HG03066 (cell line): ENCODE data around the gene KCTD17.

ENCODE experiments used
- ATAC-seq: cut with Tn5 transposase; IDR thresholded peaks from one replicate; pipeline ENCODE4 v1.9.1; 2021; ENCODE audit warnings: low read depth; ENCODE audit not compliant: unreplicated experiment

Gene KCTD17

DNA sequence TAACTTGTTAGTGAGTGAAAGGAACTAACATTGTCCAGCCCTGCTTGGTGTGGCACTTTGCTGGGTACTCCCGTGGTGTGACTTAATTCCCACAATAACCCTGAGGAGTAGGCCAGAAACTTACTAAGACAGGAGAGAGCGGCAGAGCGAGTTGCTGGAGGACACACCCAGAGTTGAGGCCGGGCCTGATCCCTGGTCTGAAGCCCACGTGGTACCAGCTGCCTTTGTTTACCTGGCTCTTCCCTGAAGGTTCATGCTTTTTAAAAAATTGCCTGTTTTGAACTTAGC, 31.4 kb upstream of the KCTD17 start:
- ATAC-seq: no peak

DNA sequence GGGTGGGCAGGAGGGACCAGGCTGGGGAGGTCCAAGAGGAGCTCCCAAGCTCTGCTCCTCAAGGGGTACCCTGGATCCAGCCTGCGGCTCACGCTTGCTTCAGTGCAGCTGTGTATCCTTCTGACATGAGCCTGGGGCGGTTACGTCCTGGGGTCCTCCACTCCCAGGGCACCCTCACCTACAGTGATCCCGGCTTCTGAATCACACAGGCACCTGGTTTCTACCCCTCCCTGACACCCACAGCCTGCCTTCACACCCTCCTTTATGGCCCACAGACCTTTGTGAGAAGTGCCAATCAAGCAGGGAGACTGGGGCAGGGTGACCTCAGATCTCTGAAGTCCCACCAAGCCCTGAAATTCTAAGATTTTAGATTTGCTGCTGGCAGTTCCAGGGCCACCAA, 30.5 kb upstream of the KCTD17 start:
- ATAC-seq: no peak

DNA sequence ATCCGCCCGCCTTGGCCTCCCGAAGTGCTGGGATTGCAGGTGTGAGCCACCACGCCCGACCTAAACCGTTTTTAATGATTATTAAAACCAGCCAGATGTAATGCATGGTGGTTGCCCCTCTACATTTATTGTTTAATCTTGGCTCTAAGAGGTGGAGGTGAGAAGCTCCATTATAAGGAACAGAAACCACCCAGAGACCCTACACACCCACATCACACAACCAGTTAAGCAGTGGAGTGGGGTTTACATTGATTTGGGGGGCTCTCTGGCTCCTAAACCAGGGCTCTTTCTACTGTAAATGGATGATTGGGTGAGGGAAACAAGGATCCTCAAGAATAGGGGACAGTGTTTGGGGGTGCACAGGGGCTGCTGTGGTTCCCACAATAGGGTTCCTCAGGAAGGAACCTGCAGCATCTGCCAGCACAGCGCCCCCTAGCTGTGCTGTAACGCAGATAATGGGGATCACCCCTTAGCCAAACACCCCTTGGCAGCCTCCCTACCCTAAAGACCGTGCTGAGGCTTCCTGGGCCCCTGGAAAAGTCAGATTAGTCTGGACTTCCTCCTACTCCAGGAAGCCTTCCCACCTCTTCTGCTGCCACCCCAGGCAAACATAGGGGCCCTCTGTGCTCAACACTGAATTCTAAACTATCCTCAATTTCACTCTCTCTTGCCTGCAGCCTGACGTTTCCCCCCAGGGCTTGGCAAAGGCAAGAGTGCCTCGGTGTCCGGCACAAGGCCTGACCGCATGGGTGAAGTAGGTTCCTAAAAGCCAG, 29.6 kb upstream of the KCTD17 start:
- no peak for ATAC-seq

DNA sequence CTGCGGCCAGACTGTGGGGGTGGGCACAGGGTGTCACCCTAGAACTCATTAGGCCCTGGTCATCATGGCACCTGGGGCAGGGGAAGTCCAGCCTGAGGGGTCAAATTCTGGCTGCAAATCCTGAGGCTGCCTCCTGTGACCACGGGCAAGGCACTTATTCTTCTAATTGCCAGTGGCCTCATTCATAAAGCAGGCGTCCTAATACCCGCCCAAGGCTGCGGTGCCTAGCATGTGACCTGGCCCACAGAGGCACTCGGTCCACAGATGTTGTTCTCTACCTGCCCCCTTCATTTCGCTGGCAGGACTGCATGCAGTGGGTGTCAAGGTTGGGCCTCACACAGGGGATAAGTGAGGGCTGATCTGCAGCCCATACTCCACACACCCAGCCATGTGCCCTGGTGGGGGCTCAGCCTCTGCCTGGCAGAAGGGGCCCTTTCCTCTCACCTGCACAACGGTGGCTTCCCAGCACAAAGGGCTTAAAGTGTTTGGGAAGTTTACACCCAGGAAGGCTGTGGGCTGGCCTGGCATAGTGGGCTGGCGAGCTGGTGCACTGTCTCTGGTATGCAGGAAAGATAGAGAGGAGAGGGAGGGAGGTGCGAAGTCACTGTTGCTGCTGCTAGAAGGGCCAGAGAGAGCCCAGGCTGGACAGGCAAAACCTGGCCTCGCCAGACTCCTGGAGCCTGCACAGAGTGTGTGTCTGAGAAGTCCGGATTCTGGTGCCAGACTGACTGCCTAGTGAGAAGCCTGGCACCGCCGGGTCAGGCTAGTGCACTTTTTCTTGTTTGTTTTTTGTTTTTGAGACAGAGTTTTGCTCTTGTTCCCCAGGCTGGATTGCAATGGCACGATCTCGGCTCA, 28.8 kb upstream of the KCTD17 start:
- ATAC-seq: no peak

DNA sequence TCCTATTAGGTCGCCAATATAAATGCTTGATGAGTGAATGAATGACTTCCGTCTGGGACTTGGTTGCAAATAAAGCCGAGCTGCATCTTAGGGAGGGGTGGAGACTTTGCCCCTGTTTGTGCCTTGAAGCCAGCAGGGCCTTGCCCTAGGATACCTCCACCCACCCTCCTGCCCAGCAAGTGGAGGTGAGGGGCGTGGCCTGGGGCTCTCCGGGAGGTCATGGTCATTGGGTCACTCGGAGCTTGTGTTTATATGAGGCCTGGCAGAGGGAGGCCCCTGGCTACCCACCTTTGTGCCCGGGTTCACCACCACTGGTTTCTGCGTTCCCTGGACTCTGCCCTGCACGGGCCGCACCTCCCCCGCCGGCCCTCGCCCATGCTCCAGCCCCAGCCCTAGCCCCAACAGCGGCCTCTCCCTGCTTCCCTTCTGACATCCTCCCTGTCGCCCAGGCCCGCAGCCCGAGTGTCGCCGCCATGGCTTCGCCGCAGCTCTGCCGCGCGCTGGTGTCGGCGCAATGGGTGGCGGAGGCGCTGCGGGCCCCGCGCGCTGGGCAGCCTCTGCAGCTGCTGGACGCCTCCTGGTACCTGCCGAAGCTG, 27.7 kb upstream of the KCTD17 start:
- no peak for ATAC-seq

DNA sequence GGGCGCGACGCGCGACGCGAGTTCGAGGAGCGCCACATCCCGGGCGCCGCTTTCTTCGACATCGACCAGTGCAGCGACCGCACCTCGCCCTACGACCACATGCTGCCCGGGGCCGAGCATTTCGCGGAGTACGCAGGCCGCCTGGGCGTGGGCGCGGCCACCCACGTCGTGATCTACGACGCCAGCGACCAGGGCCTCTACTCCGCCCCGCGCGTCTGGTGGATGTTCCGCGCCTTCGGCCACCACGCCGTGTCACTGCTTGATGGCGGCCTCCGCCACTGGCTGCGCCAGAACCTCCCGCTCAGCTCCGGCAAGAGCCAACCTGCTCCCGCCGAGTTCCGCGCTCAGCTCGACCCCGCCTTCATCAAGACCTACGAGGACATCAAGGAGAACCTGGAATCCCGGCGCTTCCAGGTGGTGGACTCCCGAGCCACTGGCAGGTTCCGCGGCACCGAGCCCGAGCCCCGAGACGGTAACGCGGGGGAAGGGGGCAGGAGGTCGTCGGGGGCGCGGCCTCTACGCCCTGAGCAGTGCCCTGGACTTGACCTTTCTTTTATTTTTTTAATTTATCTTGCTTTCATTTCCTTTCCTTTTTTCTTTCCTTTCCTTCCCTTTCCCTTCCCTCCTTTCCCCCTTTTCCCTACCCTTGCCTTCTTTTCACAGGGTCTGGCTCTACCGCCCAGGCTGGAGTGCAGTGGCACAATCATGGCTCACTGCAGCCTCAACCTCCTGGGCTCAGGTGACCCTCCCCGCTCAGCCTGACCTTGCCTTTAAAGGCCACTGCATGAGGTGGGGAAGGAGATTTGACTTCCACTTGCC, 27.0 kb upstream of the KCTD17 start:
- ATAC-seq: no peak

DNA sequence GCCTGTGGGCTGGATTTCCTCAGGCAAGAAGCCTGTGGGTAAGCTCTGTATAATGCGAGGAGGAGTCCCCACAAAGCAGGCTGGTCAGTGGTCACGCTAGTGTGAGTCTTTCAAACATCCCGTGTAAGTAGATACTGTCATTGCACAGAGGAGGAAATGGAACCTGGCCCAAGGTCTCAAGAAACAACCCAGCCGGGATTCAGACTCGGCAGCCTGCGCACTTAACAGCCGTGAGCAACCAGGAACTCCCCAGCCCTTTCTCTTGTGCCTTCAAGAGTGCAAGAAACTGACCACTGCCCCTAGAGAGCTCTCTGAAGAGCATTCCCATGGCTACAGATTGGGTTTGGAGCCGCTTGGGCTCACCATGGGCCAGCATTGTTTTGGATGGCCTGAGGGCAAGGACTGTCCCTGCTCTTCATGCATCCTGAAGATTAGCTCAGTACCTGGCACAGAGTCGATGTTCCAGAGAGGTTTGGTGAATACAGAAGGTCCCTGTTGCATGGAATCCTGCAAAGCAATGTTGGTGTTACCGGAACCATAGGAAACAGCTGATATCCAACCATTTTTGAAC, 26.0 kb upstream of the KCTD17 start:
- no peak for ATAC-seq

DNA sequence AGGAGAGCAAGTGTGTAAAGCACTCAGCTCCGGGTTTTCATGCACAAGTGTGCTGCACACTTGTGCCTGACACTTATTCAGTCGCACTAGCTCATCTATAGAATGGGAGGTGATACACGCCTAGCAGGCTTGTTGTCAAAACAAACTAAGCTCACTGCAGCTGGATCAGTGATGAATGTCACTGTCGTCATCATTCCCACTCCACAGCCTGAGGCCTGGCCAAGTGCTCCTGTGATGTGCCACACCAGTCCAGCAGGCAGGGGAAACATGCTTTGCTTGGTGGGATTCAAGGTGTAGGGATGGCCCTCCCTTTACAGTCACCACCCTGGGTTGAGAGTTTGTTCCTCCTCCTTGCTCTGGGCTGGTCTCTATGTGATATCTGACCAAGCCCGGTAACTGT, 25.2 kb upstream of the KCTD17 start:
- no peak for ATAC-seq

DNA sequence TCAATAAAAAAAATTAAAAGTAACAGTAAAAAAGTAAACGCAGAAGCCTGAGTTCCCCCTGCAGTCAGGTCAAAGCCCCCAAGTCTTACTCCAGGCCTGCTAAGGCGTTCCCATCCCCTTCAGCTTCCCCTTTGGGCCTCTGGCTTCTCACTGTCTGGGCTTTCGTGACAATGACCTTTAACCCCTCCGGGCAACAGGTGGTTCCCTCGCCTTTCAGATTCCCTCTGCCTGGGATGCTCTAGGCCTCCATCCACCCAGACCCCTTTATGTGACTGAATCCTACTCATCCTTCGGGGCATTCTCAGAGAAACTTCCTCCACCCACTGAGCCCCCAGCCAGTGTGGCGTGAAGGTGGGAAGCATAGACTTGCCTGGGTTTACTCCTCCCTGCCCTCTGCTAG, 24.0 kb upstream of the KCTD17 start:
- ATAC-seq: no peak

DNA sequence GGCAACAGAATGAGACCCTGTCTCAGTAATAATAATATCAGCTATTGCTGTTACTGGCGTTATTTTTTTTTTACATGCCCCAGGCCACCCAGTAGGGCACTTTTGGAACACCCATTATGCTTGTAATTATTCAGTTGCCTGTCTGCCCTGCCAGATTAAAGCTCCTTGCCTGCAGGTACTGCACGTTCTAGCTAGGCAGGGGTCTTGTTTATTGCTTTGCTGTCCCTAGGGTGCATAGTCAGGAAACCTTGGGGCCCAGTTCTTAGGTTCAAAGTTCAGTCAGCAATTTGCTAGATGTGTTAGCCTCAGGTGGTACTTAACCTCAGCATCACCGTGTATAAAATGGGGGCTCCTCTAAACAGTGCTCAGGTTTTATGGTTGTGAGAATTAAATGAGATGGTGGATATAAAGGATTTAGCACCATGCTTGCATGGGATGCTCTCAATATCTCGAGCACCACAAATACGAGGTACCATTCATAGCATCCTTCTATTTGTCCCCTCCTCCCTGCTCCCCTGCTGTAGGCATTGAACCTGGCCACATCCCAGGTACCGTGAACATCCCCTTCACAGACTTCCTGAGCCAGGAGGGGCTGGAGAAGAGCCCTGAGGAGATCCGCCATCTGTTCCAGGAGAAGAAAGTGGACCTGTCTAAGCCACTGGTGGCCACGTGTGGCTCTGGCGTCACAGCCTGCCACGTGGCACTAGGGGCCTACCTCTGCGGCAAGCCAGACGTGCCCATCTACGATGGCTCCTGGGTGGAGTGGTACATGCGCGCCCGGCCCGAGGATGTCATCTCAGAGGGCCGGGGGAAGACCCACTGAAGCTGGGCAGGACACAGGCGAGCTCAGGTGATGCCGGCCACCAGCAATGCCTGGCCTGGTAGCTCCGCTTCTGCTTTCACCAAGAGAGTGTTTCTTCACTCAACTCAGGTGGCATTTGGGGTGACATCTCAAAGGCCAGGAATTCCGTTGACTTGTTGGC, 22.6 kb upstream of the KCTD17 start:
- no peak for ATAC-seq

DNA sequence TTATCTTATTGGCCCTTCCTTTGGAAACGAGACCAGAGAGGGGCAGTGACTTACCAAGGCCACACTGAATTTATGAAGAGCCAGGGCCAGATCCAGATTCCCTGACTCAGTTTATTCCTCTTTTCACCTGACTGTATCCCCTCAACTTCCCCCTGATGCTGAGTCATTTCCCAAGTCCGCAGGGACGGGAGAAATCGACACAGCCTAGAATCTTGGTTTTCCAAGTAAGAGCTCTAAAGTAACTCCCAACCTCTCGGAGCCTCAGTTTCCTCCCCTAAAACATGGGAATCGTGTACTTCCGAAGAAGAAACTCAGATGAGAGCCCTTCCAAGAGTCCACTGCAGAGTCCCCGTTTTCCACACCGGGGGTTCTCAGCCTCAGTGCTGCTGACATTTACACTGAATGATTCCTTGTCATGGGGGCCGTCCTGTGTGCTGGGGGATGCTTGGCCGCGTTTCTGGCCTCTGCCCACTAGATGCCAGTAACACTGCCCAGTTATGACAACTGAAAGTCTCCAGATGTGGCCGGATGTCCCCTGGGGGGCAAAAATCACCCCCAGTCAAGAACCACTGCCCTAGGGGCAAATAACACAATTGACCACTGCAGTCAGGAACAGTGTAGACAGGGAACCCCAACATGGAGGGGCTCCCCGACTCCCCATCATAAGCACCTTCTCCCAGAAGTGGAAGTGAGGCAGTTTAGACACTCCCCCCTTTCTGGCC, 20.8 kb upstream of the KCTD17 start:
- ATAC-seq: no peak

DNA sequence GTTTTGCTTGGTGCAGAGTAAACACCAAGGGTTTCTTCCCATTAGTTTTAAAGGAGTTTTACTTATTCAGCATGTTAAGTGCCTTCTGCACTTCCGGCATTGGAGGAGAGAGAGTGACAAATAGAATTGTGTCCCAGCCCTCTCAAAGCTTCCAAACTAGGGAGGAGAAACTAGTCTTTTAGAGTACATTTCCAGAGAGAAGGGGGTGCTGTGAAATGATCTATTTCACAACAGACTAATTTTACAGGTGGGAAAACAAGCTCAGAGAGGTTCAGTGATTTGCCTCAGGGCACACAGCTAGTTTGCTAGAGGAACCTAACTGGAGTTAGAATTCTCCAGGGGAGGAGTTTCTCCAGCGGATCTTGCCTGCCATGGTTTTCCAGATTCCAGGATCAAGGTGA, 19.4 kb upstream of the KCTD17 start:
- ATAC-seq: no peak

DNA sequence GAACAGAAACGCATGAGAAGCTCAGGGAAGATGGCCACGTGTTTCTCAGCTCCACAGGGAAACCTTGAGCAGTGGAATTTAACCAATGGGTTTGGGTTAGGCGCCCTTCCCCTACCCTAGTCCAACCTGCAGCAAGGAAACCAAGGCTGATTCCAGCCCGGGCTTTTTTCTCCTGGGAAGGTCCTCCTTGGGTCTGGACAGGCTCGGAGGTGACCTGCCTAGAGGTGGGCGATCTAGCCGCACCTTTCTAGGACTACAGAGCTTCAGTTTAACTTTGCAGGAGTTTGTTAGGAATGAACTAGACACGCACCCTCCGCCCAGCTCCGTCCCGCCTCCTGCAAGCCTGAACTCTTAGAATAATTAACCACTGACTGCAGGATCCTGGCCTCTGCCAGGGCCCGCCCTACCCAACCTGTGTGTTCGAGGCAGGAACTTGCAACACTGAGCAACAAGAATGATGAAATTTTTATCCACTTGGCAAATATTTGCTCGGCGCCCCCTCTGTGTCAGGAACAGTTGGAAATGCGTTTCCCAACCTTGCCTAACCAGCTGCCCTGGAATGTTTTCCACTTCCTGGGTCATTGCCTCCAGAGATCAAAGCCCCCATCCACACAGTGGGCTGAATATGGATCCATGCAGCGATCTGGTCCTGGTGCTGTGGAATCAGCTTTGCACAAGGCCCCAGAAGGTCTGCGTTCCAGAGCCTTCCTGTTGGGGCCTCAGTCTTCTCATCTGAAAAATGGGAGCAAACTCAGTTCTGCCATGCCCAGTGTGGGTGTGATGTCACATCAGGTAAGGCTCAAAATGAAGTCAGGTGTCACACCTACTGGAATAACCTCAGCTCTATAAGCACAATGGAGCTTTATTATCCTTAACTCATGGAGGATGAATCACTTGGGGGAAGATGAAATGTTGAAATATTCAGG, 18.7 kb upstream of the KCTD17 start:
- no peak for ATAC-seq

DNA sequence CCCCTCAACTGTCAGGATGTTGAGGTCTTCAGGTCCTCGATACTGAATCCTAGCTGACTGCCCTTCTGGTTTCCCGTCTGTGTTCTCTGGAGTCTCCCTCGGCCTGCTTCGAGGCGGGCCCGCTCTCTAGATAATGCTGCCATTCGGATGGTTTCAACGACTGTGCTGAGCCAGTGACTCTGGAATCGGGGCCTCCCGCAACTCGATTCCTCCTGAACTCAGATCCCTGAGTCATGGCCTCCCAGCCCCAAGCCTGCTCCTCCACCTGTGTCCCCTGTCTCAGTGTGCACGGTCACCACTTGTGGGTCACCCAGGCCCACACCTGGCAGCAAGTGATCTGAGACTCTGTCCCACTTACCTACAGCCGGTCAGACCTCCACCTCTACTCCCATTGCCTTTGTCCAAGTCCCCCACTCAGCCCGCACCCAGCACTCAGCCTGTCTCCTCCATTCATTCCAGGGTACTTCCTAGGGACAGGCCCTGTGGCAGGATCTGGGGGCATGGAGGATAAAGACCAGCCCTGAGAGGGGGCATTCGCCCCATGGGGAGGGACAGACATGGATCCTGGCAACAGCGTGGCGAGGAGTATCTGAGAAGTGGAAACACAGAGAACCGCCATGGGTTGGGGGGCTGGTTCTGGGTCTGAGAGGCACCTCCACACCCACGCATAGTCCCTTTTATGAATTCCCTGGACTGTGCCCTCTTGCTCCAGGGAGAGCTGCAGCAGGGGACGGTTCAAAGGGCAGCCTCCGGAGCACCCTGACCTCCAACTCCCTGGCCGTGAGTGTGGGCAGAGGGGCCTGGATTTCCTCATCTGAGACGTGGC, 17.7 kb upstream of the KCTD17 start:
- no peak for ATAC-seq

DNA sequence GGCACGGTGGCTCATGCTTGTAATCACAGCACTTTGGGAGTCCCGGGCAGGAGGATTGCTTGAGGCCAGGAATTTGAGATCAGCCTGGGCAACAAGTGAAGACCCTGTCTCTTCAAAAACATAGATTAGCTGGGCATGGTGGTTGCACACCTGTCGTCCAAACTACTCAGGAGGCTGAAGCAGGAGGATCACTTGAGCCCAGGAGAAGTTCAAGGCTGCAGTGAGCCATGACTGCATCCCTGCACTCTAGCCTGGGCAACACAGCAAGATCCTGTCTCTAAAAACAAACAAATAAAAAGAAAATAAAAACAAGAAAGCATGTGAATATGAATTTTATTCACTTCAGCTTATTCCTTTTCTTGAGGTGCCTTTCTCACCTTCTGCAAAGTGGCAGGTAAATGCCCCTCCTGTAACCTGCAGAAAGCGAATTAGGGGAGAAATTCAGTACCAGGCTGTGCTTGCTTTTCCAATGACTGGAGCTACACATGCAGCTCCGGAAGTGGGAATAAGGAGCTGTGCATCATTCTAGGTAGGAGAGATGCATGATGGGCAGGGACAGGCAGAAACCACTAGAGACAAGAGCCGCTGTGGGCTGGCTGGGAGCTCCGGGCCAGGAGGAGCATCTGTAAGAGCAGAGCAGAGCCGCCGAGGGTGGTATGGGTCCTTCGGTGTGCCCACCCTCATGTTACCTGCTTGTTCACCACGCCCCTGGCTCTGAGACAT, 14.7 kb upstream of the KCTD17 start:
- ATAC-seq: no peak

DNA sequence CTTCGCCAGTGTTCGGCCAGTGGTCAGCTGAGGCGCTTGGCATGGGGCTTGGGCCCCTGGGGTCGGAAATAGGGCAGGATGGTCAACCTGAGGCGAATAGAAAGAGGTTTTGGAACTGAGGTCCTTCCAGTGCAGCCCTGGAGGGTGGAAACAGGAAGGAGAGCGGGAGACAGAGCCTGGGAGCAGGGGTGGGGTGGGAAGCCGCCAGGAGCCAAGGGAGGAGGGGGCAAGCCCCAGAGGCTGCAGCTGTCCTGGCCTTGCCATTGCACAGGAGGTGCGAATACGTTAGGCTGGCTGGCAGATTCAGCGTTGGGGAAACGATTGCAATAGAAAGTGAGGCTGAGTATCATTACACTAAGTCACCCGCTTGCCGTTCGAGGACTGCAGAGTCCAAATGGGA, 13.9 kb upstream of the KCTD17 start:
- ATAC-seq: no peak
